Astrocyte (in vitro differentiated cells and primary cell): ENCODE data around the gene KRT6C. TPM values are rescaled to one million over a fixed set of nuclear protein-coding genes. Genes with fewer than 3 reads are reported as not detected.

Experiments
- DNase-seq: peaks from one replicate; pipeline ENCODE4 v3.0.0-alpha.2; 2010; ENCODE audit warnings: low read depth
- FAIRE-seq: peaks from 2 replicates; lab custom pipeline; 2011; peaks lifted over from hg19 to GRCh38; lab: Jason Lieb, UNC
- H2AFZ ChIP-seq: 2 replicates; pipeline ENCODE4 v1.6.0; 2012; ENCODE audit warnings: low read depth, low read length, inconsistent platforms
- H3K27ac ChIP-seq: 2 replicates; pipeline ENCODE4 v1.5.1; 2011; ENCODE audit warnings: low read depth, low read length, inconsistent platforms
- H3K27me3 ChIP-seq: 2 replicates; pipeline ENCODE4 v1.6.0; 2011; ENCODE audit warnings: low read length, inconsistent platforms; ENCODE audit not compliant: insufficient read depth
- H3K36me3 ChIP-seq: 2 replicates; pipeline ENCODE4 v1.5.1; 2011; ENCODE audit warnings: low read length, inconsistent platforms; ENCODE audit not compliant: insufficient read depth
- H3K4me1 ChIP-seq: 2 replicates; pipeline ENCODE4 v1.5.1; 2011; ENCODE audit warnings: low read length, inconsistent platforms; ENCODE audit not compliant: insufficient read depth
- H3K4me2 ChIP-seq: 2 replicates; pipeline ENCODE4 v1.6.0; 2012; ENCODE audit warnings: low read length, inconsistent platforms
- H3K4me3 ChIP-seq: 2 replicates; pipeline ENCODE4 v1.5.1; 2011; ENCODE audit warnings: low read depth, mild to moderate bottlenecking, low read length, inconsistent platforms; ENCODE audit not compliant: insufficient read depth
- H3K79me2 ChIP-seq: 2 replicates; pipeline ENCODE4 v1.6.0; 2012; ENCODE audit warnings: mild to moderate bottlenecking, low read length, inconsistent platforms; ENCODE audit not compliant: insufficient read depth
- H3K9ac ChIP-seq: 2 replicates; pipeline ENCODE4 v1.6.0; 2012; ENCODE audit warnings: mild to moderate bottlenecking, low read length, inconsistent platforms
- H3K9me3 ChIP-seq: 2 replicates; pipeline ENCODE4 v1.5.1; 2012; ENCODE audit warnings: low read depth, mild to moderate bottlenecking, low read length, inconsistent platforms; ENCODE audit not compliant: insufficient read depth
- H4K20me1 ChIP-seq: 2 replicates; pipeline ENCODE4 v1.6.0; 2012; ENCODE audit warnings: low read length, inconsistent platforms; ENCODE audit not compliant: insufficient read depth
- H3K27ac Mint-ChIP-seq: one replicate; pipeline ENCODE4 v1.8.0; 2021; ENCODE audit warnings: mild to moderate bottlenecking, mixed read lengths; ENCODE audit not compliant: unreplicated experiment
- H3K27me3 Mint-ChIP-seq: one replicate; pipeline ENCODE4 v1.8.0; 2021; ENCODE audit warnings: low read depth, mixed read lengths; ENCODE audit not compliant: unreplicated experiment
- H3K36me3 Mint-ChIP-seq: one replicate; pipeline ENCODE4 v1.8.0; 2021; ENCODE audit warnings: low read depth, mixed read lengths; ENCODE audit not compliant: unreplicated experiment
- H3K4me1 Mint-ChIP-seq: one replicate; pipeline ENCODE4 v1.8.0; 2021; ENCODE audit warnings: low read depth, mixed read lengths; ENCODE audit not compliant: unreplicated experiment
- H3K4me3 Mint-ChIP-seq: one replicate; pipeline ENCODE4 v1.8.0; 2021; ENCODE audit warnings: mild to moderate bottlenecking, moderate library complexity, mixed read lengths; ENCODE audit not compliant: unreplicated experiment
- H3K9me3 Mint-ChIP-seq: one replicate; pipeline ENCODE4 v1.8.0; 2021; ENCODE audit warnings: mild to moderate bottlenecking, mixed read lengths; ENCODE audit not compliant: unreplicated experiment
- EZH2 ChIP-seq: IDR thresholded peaks from 2 replicates; pipeline ENCODE4 v1.6.1; 2012; ENCODE audit warnings: mild to moderate bottlenecking, low read length, inconsistent platforms; ENCODE audit not compliant: insufficient read depth
- total RNA-seq: library from RNA; stranded (reverse); gene quantifications from 2 replicates; pipeline ENCODE4 v1.2.1, GENCODE V29; 2021
- TF ChIP-seq, protein P1 (sequence below): IDR thresholded peaks from 2 replicates; pipeline ENCODE4 v1.5.1; 2011; ENCODE audit warnings: low read depth, mild to moderate bottlenecking, inconsistent platforms, low read length, moderate library complexity; ENCODE audit not compliant: insufficient read depth

The KRT6C gene
- total RNA-seq, 1 donor from 2014 or later: not detected

DNA sequence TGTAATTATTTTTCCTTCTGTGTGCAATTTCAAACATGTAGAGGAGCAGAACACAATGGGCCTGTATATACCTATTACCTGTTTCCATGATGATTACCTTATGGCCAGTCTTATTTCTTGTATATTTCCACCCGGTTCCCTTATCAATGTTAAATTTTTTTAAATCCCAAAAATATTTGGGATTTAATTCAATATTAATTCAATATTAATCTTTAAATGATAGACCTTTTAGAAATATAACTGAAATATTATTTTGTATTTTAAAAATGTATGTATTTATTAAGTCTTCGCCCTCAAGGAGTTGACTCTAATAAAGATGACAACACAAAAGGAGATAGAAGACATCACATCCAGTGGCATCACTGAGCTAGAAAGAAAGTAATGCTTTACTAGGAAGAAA lies 607 bp upstream of the KRT6C start:
- Mint-ChIP-seq H3K27ac (no peak overlapping the region), H3K27me3 (peaks cover 10% of the 10 kb centered on the region), H3K4me3 (no peak overlapping the region), H3K9me3 (peaks cover 4% of the 10 kb centered on the region), H3K36me3 (no peaks in the 10 kb centered on the region), H3K4me1 (no peaks in the 10 kb centered on the region)
- Histone ChIP-seq H3K79me2 (no peaks in the 10 kb centered on the region), H3K36me3 (no peaks in the 10 kb centered on the region), H3K4me3 (no peak overlapping the region), H3K4me2 (no peak overlapping the region), H2AFZ (no peak overlapping the region), H3K27ac (no peak overlapping the region), H3K9ac (no peak overlapping the region), H4K20me1 (no peaks in the 10 kb centered on the region), H3K27me3 (peaks cover 2% of the 10 kb centered on the region), H3K4me1 (no peaks in the 10 kb centered on the region), H3K9me3 (no peaks in the 10 kb centered on the region)
- FAIRE-seq (no peak), DNase-seq (no peak)
- no peak for TF ChIP-seq EZH2
- TF ChIP-seq, protein P1, sequence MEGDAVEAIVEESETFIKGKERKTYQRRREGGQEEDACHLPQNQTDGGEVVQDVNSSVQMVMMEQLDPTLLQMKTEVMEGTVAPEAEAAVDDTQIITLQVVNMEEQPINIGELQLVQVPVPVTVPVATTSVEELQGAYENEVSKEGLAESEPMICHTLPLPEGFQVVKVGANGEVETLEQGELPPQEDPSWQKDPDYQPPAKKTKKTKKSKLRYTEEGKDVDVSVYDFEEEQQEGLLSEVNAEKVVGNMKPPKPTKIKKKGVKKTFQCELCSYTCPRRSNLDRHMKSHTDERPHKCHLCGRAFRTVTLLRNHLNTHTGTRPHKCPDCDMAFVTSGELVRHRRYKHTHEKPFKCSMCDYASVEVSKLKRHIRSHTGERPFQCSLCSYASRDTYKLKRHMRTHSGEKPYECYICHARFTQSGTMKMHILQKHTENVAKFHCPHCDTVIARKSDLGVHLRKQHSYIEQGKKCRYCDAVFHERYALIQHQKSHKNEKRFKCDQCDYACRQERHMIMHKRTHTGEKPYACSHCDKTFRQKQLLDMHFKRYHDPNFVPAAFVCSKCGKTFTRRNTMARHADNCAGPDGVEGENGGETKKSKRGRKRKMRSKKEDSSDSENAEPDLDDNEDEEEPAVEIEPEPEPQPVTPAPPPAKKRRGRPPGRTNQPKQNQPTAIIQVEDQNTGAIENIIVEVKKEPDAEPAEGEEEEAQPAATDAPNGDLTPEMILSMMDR: no peak

DNA sequence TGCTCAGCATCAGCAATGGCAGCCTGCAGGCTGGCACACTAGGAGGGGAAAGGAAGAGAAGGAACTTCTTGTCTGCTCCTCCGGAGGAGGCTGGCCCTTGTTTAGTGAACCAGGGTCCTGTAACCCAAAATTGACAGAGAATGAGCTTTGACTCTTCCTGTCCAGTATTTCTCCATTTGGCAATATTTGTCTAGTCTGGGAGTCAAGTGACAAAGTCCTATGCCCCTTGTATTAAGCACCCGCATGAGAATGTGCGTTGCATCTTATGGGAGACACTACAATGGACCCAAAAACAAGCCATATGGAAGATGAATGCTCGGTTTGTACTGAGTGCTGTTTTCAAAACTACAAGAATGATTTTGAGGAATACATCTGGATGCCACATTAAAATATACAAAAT lies 3.8 kb downstream of the KRT6C start:
- Histone ChIP-seq H3K9ac (no peak overlapping the region), H3K4me2 (no peak overlapping the region), H3K27me3 (no peaks in the 10 kb centered on the region), H3K9me3 (no peaks in the 10 kb centered on the region), H3K4me1 (no peaks in the 10 kb centered on the region), H3K79me2 (no peaks in the 10 kb centered on the region), H2AFZ (no peak overlapping the region), H3K27ac (no peak overlapping the region), H3K36me3 (no peaks in the 10 kb centered on the region), H4K20me1 (no peaks in the 10 kb centered on the region), H3K4me3 (no peak overlapping the region)
- FAIRE-seq (no peak), DNase-seq (no peak)
- H3K4me3 Mint-ChIP-seq: no peak overlapping the region
- H3K27me3 Mint-ChIP-seq: peaks cover 12% of the 10 kb centered on the region
- H3K9me3 Mint-ChIP-seq: no peaks in the 10 kb centered on the region
- no peaks in the 10 kb centered on the region for H3K36me3 Mint-ChIP-seq
- H3K4me1 Mint-ChIP-seq: no peaks in the 10 kb centered on the region
- TF ChIP-seq EZH2: no peak
- TF ChIP-seq, protein P1: no peak
- H3K27ac Mint-ChIP-seq: no peak overlapping the region

DNA sequence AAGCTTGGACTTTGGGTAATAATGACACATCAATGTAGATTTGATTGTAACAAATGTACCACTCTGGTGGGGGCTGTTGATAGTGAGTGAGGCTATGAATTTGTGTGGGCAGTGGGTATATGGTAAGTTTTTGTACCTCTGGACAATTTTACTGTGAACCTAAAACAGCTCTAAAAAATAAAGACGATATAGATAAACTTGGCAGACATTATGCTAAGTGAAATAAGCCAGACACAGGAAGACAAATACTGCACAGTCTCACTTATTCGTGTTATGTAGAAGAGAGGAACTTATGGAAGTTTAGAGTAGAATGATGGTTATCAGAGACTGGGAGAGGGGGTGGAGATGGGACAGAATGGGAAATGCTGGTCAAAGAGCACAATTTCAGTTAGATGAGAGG lies 8.7 kb downstream of the KRT6C start:
- no peaks in the 10 kb centered on the region for H3K79me2 ChIP-seq
- H4K20me1 ChIP-seq: no peaks in the 10 kb centered on the region
- Mint-ChIP-seq H3K4me3 (no peak overlapping the region), H3K36me3 (no peaks in the 10 kb centered on the region), H3K27me3 (peaks cover 1% of the 10 kb centered on the region), H3K27ac (no peak overlapping the region), H3K9me3 (no peaks in the 10 kb centered on the region), H3K4me1 (no peaks in the 10 kb centered on the region)
- H3K9me3 ChIP-seq: no peaks in the 10 kb centered on the region
- H3K4me2 ChIP-seq: no peak overlapping the region
- no peak for FAIRE-seq
- no peaks in the 10 kb centered on the region for H3K4me1 ChIP-seq
- H3K36me3 ChIP-seq: no peaks in the 10 kb centered on the region
- H3K27me3 ChIP-seq: peaks cover 3% of the 10 kb centered on the region
- no peak overlapping the region for H3K4me3 ChIP-seq
- H2AFZ ChIP-seq: no peak overlapping the region
- no peak for TF ChIP-seq EZH2
- TF ChIP-seq, protein P1: no peak
- no peak overlapping the region for H3K9ac ChIP-seq
- H3K27ac ChIP-seq: no peak overlapping the region
- DNase-seq: no peak
